Upper lobe of right lung (tissue), 1 donor: Measurements from ENCODE around the gene PSMD14. TPM values are rescaled to one million over a fixed set of nuclear protein-coding genes. Genes with fewer than 3 reads are reported as not detected.

Experiments
- ATAC-seq: fragments of 200-7000 bp; cut with Tn5 transposase; one replicate; pipeline ENCODE4 v1.9.1; 2020; ENCODE audit warnings: mild to moderate bottlenecking, moderate library complexity
- DNase-seq: peaks from one replicate; pipeline ENCODE4 v3.0.0-alpha.2; 2020
- H3K27ac ChIP-seq: fragments of 200-600 bp; one replicate; pipeline ENCODE4 v1.8.0; 2022
- H3K27me3 ChIP-seq: fragments of 200-600 bp; one replicate; pipeline ENCODE4 v1.8.0; 2022; ENCODE audit warnings: mild to moderate bottlenecking
- H3K36me3 ChIP-seq: fragments of 200-600 bp; one replicate; pipeline ENCODE4 v1.8.0; 2022
- H3K4me1 ChIP-seq: fragments of 200-600 bp; one replicate; pipeline ENCODE4 v1.8.0; 2022
- H3K4me3 ChIP-seq: fragments of 200-600 bp; one replicate; pipeline ENCODE4 v1.8.0; 2022; ENCODE audit warnings: mild to moderate bottlenecking
- H3K9me3 ChIP-seq: fragments of 200-600 bp; one replicate; pipeline ENCODE4 v1.8.0; 2022
- intact Hi-C: fragments of 100-400 bp; cut with DNase I; formaldehyde crosslinking; loops from one replicate; pipeline ENCODE4 v1.11.0; 2022
- total RNA-seq: library from RNA; stranded (reverse); fragmentation: NEBNext Ultra II Directional; extraction: Animal tissue kit (Norgen Biotek cat#: 25700); gene quantifications from one replicate; pipeline ENCODE4 v1.2.1, GENCODE V29; 2021
- TF ChIP-seq, protein P1 (sequence below): fragments of 200-600 bp; IDR thresholded peaks from one replicate; pipeline ENCODE4 v1.8.0; 2022; ENCODE audit warnings: antibody characterized with exemption
- donor health status: DM: no; HTN: yes; CAD: no; lungs with severe emphysema.

PSMD14 gene
- total RNA-seq, 1 donor from 2014 or later, result 33.0 TPM

DNA sequence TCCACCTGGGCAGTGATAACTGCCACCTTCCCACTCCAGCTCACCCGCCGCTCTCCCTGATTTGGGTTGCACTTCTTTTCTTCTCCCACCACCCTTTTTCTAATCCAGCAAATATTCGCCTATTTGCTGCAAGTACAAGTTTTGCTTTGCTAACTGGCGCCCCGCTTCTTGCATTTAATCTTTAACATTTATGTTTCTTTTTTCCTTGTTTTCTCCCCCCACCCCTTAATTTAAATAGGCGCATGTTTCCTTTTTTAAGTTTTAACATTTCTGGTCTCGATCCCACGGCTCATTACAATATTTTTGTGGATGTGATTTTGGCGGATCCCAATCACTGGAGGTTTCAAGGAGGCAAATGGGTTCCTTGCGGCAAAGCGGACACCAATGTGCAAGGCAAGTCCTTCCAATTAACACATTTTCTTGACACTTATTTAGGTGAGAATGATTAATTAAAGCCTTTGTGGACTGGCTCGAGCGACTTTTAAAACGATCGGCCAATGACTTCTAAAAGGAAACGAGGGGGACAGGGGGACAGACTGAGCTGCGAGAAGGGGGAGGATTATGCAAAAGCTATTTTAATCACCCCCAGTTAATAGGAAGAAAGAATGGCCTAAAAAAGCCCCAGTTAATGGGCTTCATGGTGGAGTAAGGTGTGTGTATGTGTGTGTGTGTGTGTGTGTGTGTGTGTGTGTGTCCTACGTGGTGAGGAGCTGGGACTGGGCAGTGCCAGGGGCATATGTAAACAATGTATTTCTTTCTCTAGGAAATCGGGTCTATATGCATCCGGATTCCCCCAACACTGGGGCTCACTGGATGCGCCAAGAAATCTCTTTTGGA is 109.4 kb downstream of the PSMD14 start:
- Histone ChIP-seq H3K4me1 (peaks cover 44% of the 10 kb centered on the region), H3K4me3 (no peak overlapping the region), H3K27me3 (peaks cover 86% of the 10 kb centered on the region), H3K27ac (no peak overlapping the region), H3K9me3 (no peaks in the 10 kb centered on the region), H3K36me3 (no peaks in the 10 kb centered on the region)
- TF ChIP-seq, protein P1, sequence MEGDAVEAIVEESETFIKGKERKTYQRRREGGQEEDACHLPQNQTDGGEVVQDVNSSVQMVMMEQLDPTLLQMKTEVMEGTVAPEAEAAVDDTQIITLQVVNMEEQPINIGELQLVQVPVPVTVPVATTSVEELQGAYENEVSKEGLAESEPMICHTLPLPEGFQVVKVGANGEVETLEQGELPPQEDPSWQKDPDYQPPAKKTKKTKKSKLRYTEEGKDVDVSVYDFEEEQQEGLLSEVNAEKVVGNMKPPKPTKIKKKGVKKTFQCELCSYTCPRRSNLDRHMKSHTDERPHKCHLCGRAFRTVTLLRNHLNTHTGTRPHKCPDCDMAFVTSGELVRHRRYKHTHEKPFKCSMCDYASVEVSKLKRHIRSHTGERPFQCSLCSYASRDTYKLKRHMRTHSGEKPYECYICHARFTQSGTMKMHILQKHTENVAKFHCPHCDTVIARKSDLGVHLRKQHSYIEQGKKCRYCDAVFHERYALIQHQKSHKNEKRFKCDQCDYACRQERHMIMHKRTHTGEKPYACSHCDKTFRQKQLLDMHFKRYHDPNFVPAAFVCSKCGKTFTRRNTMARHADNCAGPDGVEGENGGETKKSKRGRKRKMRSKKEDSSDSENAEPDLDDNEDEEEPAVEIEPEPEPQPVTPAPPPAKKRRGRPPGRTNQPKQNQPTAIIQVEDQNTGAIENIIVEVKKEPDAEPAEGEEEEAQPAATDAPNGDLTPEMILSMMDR, result no peak
- DNase-seq (no peak), ATAC-seq (no peak)
- intact Hi-C loops, result no loop called here

DNA sequence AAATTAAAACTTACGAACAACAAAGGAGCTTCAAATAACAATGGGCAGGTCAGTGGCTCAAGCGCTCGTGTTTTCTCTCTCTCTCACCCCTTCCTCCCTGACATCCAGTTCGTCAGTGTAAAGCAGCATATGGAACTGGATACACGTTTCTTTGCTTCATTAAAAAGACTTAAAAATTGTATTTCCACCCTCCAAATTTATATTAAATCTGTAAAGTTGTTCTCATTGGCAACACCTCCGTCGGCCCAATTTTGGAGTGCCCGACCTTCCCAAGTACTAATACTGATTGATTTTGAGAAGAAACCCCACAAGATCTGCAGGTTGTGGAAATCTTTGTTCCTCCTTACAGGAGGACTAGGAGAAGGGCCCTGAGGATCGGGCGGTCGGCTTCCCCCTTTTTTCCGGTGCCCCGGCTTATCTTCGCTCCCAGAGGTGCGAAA is 110.1 kb downstream of the PSMD14 start:
- Histone ChIP-seq H3K9me3 (no peaks in the 10 kb centered on the region), H3K4me3 (no peak overlapping the region), H3K27me3 (peaks cover 92% of the 10 kb centered on the region), H3K4me1 (peaks cover 44% of the 10 kb centered on the region), H3K27ac (no peak overlapping the region), H3K36me3 (no peaks in the 10 kb centered on the region)
- no peak for ATAC-seq
- intact Hi-C loops, result no loop called here
- DNase-seq, result no peak
- TF ChIP-seq, protein P1, result no peak

DNA sequence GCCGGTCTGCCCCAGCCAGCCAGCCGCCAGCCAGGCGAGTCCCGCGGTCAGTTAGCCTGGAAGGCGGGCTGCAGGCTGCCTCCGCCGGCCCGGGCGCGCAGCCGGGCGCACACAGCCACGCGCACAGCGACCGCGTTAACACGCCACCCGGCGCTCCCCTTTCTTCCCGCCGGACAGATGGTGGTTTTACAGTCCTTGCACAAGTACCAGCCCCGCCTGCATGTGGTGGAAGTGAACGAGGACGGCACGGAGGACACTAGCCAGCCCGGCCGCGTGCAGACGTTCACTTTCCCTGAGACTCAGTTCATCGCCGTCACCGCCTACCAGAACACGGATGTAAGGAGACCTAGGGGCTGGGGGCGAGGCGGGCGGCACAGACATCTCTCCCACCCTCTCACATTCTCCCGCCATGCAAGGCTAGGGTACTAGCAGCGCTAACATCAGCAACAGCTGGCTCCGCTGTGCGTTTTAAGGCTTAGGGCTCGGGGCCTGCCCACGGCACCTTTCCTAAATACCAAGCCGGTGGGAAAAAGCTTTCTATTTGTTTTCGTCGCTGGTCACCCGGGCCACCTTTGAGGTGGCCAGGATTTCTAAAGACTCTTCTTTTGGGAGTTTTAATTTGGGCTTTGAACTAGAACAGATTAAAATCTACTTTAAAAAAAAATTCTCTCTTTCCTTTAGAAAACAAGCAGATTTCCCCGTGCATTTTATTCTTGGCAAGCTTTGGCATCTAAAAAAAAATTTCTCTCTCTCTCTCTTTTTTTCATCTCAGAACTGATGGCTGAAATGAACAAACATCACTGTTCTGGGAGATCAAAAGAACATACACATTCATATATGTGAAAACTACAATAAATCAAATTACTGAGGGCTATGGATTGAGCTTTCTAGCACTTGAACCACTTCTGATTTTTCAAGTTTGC is 110.8 kb downstream of the PSMD14 start:
- Histone ChIP-seq H3K9me3 (no peaks in the 10 kb centered on the region), H3K36me3 (no peaks in the 10 kb centered on the region), H3K27me3 (peaks cover 99% of the 10 kb centered on the region), H3K27ac (no peak overlapping the region), H3K4me3 (no peak overlapping the region), H3K4me1 (peaks cover 44% of the 10 kb centered on the region)
- ATAC-seq (no peak), DNase-seq (no peak)
- intact Hi-C loops, result no loop called here
- TF ChIP-seq, protein P1, result no peak

DNA sequence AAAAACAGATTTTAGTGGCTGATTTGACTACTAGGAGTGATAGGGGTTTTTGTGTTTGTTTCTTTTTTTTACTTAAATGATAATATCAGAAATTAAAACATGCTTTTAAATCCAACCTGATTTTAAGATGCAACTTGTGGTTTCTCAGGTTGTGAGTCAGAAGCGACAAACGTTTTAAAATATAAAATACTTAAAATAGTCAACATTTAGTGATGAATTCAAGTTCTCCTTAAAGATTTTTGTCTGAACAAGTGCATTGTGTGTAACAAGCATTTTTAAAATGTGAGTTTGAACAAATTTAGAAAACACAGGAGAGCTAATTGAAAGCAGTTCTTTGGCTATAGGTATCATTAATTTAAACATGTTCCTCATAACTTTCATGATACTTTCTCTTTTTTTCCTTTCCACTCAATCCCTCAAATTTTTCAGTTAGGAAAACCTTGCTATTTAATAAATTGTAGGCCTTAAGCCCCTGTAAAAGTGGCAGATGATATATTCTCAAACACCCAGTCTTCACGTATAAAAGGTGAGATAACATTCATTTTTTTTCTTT is 111.5 kb downstream of the PSMD14 start:
- H3K36me3 ChIP-seq, result no peaks in the 10 kb centered on the region
- intact Hi-C loops, result no loop called here
- TF ChIP-seq, protein P1, result no peak

DNA sequence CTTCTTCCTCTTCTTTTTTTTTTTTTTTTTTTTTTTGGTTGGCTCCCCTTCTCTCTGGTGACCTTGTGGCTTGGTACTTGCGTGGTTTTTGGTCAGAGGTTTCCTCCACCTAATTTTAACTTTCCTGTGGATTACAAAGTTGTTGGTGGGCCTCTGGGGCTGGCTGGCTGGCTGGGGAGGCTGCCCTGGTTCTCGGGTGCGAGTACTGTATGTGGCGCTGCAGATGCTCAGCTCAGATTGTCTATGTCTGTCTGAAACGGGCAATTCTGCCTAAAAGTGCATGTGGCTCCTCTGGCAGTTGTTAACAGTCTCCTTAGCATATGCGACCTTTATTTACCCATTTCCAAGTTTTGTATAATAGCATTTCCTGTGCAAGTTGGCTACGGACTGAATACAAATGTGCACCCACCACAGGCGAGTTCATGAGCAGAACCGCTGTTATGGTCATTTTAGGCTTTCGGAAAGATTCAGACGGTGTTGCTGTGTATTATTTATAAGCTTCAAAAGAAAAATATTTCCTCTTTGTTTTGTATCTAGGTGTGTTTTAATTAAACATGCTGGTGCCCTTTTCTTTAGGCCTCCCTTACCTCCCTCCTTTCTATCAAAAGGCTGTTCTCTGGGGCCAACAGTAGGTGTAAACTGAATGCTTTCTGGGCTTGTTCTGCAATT is 112.3 kb downstream of the PSMD14 start:
- Histone ChIP-seq H3K9me3 (no peaks in the 10 kb centered on the region), H3K27me3 (peaks cover 100% of the 10 kb centered on the region), H3K4me1 (peaks cover 29% of the 10 kb centered on the region), H3K27ac (no peak overlapping the region), H3K4me3 (no peak overlapping the region), H3K36me3 (no peaks in the 10 kb centered on the region)
- no peak for DNase-seq
- no peak for ATAC-seq
- intact Hi-C loops, result no loop called here
- TF ChIP-seq, protein P1, result no peak

More for the DNA sequence above, 111.5 kb downstream of the PSMD14 start:
- Histone ChIP-seq H3K9me3 (no peaks in the 10 kb centered on the region), H3K27ac (no peak overlapping the region), H3K27me3 (peaks cover 100% of the 10 kb centered on the region), H3K4me3 (no peak overlapping the region), H3K4me1 (peaks cover 37% of the 10 kb centered on the region)
- no peak for DNase-seq
- ATAC-seq, result no peak
